ENCODE data around the gene BLOC1S4. TPM values are rescaled to one million over a fixed set of nuclear protein-coding genes. Genes with fewer than 3 reads are reported as not detected.

The BLOC1S4 gene
- total and polyA plus RNA-seq, 2 experiments from 2014 or later = 23.9 to 35.2 TPM

GRCh38 chr4:6742507-6742906 is 26.5 kb downstream of the BLOC1S4 start:
- H2AFZ ChIP-seq = no peak overlapping the region
- TF ChIP-seq JUNB (IDR thresholded peaks at IDR 0.05; ENCODE audit: unreplicated experiment) = no peak
- no peak for TF ChIP-seq ZNF462 (CRISPR knock-in tag; IDR thresholded peaks at IDR 0.05)
- no peak for TF ChIP-seq EZH2phosphoT487 (IDR thresholded peaks at IDR 0.05; ENCODE audit: unreplicated experiment)
- no peak for TF ChIP-seq ZNF114 (CRISPR knock-in tag; IDR thresholded peaks at IDR 0.05)
- no peak for TF ChIP-seq POLR2AphosphoS5 (IDR thresholded peaks at IDR 0.05; ENCODE audit: low read depth)
- no peak for TF ChIP-seq REST (IDR thresholded peaks at IDR 0.05; ENCODE audit: unreplicated experiment)
- no peak for TF ChIP-seq STAT1 (IDR thresholded peaks at IDR 0.05; ENCODE audit: unreplicated experiment)
- TF ChIP-seq NANOG (IDR thresholded peaks at IDR 0.05; ENCODE audit: borderline replicate concordance) = no peak
- TF ChIP-seq CREB1 (CRISPR knock-in tag; IDR thresholded peaks at IDR 0.05; ENCODE audit: low read depth) = no peak
- TF ChIP-seq CTCF (conservative IDR thresholded peaks at IDR 0.05; ENCODE audit: low read depth in 2 of 2) = no peak
- no peak for TF ChIP-seq EZH2 (IDR thresholded peaks at IDR 0.05; ENCODE audit: low read depth, unreplicated experiment)
- TF ChIP-seq ETS1 (IDR thresholded peaks at IDR 0.05) = no peak
- no peak for TF ChIP-seq ZNF331 (CRISPR knock-in tag; IDR thresholded peaks at IDR 0.05; ENCODE audit: low read depth)
- H3K9me3 Mint-ChIP-seq = peaks cover 9% of the 10 kb centered on the region; the same call in 2 of the 3 replicates
- H3K27me3 ChIP-seq (ENCODE audit: insufficient read depth) = no peaks in the 10 kb centered on the region
- H3K36me3 ChIP-seq (ENCODE audit: insufficient read depth) = no peaks in the 10 kb centered on the region
- no peaks in the 10 kb centered on the region for H3K9me2 ChIP-seq (ENCODE audit: insufficient read depth)
- no peaks in the 10 kb centered on the region for H3K4me1 ChIP-seq (ENCODE audit: insufficient read depth)
- no peak overlapping the region for H3K4me3 ChIP-seq
- no peak overlapping the region for H3K27ac ChIP-seq (ENCODE audit: low read depth)
- no peaks in the 10 kb centered on the region for H4K20me1 ChIP-seq (replicated peaks; ENCODE audit: insufficient read depth)
- ATAC-seq (no peak), DNase-seq (ENCODE audit: low spot score) (no peak)
- H3K27ac Mint-ChIP-seq = no peak overlapping the region
- no peak overlapping the region for H3K4me2 ChIP-seq
- no peaks in the 10 kb centered on the region for H3K36me3 Mint-ChIP-seq (ENCODE audit: low read depth)
- H3F3A ChIP-seq (replicated peaks; ENCODE audit: low read depth) = no peaks in the 10 kb centered on the region
- H3K4me1 Mint-ChIP-seq = no peaks in the 10 kb centered on the region
- H3K4me3 Mint-ChIP-seq = no peak overlapping the region
- no peaks in the 10 kb centered on the region for H3K27me3 Mint-ChIP-seq (ENCODE audit: insufficient read depth, low read depth, poor library complexity)
- H3K79me2 ChIP-seq (replicated peaks; ENCODE audit: insufficient read depth) = no peaks in the 10 kb centered on the region

Data from GM23338 (cell line).